Activated CD8-positive, alpha-beta memory T cell treated with anti-CD3 and anti-CD28 coated beads, Interleukin-2, amount 50 U/mL, for 4 hours (primary cell): ENCODE measurements around the gene TEAD1.

ENCODE experiments used
- DNase-seq: peaks from one replicate; pipeline ENCODE4 v3.0.0-alpha.2; 2020

TEAD1 gene

DNA sequence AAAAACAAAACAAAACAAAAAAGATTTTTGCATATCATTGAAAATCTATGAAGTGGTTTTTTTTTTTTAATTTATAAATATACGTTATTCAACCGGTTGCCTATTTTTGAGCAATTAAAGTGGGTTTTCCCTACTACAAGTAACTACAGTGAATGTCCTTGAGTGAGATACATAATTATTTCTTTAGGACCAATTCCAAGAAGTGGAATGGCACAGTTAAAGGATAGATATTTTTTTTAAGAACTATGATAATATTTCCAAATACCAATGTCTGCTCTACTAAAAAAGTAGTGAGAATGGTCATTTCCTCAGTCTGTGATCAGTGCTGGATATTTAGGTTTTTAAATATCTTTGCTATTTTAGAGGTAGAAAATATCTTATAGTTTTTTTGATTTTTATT is 118.8 kb downstream of the TEAD1 start:
- no peak for DNase-seq

DNA sequence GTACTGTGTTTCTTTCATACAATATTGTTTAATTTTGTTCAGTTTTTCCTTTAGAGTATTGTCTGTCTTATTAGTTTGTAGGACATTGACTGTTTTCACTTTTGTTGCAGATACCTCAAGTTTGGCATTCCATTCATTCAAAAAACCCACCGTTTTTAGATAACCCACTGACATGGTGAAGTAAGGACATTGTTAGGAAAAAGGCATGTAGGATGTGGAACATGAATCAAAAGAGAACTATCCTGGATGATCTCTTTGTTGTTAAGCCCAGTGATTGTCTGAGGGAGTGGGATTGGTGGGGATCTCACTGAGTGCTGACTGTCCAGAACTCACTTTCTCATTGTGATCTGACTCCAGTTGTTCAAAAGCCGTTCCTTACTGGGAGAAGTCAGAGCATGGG is 119.3 kb downstream of the TEAD1 start:
- no peak for DNase-seq

DNA sequence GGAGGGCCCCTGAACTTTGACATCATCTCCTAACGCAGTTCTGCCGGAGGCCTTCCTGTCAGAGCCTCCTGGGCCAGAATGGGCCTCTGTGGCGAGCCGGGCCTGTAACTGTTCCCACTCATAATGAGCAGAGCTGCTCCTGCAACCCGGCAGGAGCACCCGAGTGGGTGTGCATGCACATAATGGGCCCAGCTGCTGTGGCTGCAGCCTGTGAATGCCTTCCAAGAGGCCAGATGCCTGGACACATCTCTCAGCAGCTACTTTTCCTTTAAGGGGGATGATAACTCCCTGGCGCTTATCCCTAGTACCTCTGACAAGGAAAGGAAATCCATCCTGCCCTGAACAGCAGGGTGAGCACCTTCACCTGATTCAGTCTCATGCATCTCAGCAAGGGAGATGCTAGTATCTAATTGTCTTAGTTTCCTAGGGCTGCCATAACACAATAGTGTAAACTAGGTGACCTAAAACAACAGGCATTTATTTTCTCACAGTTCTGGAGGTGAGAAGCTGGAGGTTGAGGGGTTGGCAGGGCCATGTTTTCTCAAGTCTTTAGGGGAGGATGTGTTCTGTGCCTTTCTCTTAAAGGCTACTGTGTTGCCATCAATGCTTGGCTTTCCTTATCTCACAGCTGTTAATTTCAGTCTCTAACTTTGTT is 120.5 kb downstream of the TEAD1 start:
- DNase-seq, result no peak

DNA sequence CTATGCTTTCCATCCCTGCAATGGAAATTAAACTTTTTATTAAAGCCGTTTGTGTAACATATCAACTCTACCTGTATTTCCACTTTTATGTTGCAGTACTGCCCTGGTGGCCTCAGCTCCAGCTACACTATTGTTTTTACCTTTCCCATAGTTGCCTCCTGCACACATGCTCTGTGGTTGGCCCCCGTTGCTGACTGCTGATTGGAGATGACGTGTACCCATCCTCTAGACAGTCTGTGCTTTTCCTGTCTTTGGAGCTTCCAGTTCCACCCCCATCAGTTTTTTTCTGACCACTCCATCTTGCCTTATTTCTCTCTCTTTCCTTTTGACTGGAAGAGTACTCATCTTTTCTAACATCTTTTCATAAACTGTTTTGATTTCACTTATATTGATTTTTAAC is 123.8 kb downstream of the TEAD1 start:
- DNase-seq, result no peak

DNA sequence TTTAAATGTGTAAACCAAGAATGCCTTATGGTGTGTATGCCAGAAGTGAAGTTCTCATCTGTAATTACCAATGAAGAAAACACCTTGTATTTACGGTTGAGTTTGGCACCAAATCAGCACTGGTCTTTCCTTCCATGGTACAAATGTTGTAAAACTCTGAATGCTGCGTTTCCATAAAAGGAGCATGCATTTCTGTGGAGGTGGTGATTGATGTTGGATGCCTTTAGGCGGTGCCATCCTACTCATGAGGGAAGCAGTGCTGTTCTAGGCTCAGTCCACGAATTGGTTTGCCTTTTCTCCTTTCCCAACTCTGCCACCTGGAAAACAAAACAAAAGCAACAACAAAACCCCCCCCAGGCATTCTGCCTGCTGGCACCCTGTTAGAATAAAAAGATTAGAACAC is 124.4 kb downstream of the TEAD1 start:
- DNase-seq, result no peak

DNA sequence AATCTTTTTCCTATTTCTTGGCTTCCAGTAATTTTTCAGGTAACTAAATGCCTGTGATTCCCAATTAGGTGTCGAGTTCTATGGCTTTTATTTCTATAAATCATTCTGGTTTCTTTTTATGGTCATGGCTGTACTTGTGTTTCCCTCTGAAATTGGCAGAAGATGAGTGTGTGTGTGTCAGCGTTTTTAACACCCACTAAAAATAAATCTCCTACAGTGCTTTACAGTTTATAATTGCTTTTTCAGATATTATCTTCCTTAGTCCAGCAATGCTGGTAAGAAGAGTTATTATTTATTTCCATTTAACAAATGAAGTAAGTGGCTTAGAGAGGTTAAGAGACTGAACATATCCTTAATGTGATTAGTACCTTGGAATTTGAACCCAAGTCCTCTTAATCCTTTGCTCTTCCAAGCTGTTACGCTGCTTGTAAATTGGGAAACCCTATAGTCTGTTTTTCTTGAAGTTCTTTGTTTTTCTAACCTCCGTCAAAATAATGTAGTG is 125.2 kb downstream of the TEAD1 start:
- no peak for DNase-seq

DNA sequence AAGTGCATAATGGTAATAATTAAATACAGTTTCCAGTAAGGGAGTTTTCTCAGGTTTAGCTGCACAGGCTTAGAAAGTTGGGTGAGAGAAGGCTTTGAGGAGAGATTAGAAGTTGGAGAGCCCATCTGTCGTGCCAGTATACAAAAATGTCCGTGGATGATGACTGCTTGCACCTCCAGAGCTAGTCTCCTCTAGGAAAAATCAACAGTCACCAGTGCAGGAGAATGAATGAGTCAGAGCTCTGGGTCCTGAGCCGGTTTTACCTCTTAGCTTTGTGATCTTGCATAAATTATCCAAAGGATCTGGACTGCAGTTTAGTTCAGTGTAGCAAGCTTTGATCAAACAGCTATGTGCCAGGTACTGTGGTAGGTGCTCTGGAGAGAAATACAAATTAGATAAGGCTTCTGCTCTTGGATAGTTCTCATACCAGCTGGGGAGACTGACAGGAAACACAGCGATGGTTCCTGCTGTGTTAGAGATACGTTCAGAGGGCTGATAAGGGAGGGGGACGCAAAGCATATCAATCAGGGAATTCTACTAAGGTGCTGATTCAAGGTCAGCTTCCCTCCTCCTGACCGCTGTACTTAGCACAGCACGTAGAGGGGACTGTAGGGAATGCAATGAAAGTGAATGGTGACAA is 125.9 kb downstream of the TEAD1 start:
- no peak for DNase-seq

DNA sequence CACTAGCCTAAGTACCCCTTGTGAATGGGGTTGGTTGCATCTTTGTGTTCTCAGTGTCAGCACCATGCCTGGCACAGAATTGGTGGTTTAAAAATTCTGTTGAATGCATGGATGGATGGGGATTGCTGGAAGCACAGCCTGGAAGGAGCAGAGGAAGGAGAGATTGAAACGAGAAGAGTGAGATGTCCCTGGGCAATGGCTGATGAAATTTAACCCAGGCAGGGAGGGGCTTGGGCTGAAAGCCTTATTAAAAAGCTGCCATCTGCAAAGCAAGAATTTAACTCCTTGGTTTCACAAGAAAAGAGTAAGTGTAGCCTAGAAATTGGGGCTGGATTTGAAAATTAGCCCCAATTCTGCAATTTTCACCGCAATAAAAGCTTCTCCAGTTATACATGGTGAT is 126.7 kb downstream of the TEAD1 start:
- no peak for DNase-seq

DNA sequence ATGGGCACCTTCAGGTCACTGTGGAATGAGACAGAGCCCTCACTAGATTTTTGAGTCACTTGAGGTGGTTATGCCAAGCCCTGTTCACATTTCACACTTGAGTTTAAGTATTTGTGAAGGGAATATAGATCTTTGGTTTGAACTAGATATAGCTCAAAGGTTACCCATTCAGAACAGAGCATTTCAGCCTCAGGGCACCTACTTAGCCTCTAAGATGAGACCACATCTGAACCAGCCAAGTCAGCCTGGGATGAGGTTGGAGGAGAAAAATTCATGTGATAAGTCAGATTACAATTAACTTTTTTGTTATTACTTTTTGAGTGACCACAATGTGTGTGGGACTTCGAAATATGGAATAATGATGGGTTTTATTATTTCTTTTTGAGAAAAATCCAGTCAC is 127.8 kb downstream of the TEAD1 start:
- DNase-seq, result no peak

DNA sequence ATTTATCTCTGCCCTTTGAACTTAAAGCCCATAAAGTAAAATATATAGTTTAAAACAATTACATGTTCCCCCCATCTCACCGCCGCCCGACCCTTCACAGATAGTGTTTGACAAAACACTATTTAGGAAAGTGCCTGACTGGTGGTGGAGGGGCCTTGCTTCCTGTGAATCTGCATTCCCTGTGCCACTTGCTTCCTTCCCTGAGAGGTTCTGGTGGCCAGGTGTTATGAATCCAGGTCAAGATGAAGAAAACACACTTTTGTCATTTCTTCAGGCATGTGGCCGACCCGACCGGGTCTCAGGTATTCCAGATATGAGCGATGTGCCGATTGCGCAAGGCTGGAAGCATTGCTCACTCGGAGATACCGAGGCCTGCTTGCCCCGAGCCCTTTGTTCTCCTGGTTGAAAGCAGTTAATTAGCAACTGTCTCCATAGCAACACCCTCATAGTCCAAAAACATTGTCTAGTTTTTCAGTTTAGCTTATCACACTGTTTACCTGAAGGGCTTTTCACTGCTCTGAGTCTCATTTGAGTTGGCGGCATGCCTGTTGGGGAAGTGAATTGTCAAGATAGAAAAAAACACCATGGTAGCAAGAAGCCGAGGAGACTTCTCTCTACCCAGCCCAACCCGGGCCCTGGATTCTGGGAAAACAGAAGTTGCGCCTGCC is 128.3 kb downstream of the TEAD1 start:
- DNase-seq, result no peak

DNA sequence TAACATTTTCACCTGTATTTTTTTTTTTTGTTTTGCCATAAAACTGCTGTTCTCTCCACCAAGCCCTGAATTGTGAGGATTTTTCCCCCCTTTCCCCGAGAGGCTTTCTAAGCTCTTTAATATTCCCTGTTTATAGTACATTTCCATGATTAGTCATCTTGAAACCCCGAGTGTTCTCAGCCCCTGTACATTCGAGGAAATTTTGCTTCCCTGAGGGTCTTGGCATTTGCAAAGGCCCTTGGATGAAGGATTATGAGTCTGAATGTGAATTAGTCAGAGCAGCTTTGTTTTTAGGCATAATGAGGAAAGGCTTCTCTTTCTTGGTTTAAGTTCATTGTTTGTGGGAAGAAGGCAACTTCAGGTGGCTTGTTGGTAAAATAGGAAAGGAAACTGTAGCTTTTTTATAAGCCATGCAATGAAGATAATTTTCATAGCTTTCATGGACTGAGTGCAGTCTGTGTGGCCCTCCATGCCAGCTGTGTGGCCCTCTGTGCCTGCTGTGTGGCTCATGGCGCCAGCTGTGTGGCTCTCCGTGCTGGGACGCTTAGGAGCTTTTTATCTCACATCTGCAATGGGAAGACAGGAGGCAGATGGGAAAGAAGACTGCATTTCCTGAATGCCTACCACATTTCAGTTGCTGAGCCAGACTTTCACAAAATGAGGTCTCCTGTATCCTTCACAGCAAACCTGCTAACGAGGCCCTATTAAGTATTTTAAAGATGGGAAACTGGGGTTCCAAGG is 129.0 kb downstream of the TEAD1 start:
- DNase-seq, result no peak

DNA sequence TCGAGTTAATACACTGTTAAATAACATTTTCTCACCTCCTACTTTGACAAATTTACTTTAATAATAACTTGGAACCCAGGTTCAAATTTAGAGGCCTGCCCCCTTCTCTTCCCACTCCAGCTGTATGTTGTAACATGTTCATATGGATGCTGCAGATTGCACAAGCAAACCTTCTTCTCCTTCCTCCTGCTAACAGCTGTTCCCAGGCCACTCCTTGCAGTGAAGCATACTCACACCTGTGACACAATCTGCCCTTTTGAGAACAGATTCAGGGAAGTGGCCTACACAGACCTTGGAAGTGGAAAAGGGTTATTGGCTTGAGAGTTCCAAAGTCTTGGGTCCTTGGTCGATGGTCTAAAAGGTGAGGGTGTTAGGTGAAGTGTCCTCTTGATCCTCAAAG is 131.9 kb downstream of the TEAD1 start:
- no peak for DNase-seq

DNA sequence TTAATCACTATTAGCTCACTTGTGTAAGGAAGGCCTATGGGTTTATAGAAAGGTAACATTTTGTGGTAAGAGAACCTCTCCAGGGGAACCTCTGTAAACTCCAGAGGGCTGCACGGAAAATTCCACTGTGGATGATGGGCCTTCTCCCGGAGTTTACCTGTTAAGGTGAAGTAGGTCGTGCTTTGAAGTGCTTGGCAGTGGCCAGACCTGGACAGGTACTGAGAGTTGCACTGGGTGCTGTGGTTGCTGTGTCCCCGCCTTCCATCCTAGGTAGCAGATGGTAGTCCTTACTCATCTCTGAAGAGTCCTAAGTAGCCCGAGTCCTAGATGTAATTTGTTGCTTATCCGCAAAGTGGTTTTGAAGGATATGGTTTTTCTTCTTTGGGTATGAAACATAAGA is 133.4 kb downstream of the TEAD1 start:
- DNase-seq, result no peak

DNA sequence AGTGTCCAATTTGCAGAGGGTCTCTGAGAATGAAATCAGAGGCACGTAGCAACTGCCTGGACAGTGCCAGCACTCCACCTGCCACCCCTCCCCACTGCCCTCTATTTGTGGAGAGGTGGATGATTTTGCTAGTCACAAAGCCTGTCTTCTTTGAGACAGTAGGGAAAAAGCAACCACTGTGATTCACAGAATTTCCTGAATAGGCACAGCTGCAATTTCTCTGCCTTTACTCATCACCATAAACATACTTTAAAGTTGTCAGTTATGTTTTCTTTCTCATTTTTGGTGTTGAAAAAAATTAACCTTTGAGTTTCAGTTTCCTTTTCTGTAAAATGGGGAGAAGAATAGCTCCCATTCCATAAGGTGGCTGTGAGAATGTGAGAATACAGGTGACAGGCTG is 134.3 kb downstream of the TEAD1 start:
- DNase-seq, result no peak

DNA sequence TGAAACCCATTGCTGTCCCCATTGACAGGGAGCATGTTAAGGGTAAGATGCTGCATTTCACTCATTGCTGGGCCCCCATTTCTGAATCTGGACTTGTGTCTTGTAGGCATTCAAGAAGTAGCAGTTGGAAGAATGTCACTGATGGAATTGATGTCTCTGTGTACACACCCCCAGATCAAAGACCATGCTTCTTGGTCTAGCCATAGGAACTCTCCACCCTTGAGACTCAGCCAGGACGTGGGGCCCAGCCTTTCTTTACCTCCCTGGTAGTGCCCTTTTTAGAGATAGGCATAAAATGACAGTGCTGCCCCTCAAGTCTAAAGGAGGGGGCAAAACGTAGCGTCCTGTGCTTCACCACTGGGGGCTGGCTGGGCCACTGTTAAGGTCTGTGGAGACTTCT is 135.1 kb downstream of the TEAD1 start:
- DNase-seq, result no peak

DNA sequence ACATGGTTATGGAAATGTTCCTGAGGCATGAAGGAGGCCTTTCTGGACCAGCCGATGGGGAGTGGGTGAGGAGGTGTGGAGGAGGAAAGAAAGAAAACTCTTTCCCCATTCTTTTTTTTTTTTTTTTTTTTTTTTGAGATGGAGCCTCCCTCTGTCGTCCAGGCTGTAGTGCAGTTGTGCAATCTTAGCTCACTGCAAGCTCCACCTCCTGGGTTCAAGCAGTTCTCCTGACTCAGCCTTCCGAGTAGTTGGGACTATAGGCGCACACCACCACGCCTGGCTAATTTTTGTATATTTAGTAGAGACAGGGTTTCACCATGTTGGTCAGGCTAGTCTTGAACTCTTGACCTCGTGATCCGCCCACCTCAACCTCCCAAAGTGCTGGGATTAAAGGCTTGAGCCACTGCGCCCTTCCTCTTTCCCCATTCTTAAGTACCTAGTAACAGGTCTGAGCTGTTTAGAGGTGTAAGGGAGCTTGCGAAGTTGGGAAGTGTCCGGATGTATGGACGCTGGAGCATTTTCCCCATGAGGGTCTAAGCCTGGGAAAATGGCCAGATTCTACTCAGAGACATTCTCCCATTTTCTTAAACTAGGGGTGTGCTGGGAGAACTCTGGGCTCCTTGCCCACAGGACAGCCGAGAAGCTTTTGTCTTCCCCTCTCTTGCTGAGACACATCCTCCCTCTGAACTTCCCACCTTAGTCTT is 135.8 kb downstream of the TEAD1 start:
- DNase-seq, result no peak

DNA sequence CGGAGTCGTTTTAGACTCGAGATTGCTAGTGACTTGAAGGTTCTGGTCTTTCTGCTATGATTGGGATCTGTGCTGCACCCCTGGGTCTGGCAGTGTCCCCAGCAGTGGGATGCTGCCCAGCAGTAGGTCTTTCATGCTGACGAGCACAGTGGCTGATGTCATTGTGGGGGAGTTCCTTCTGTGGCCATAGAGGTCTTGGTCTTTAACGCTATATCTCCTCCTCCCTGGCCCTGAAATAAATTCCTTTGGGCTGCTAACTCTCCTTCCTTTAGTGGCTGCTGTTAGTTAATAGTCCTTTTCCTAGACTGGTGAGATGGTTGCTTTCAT is 136.3 kb downstream of the TEAD1 start:
- no peak for DNase-seq

DNA sequence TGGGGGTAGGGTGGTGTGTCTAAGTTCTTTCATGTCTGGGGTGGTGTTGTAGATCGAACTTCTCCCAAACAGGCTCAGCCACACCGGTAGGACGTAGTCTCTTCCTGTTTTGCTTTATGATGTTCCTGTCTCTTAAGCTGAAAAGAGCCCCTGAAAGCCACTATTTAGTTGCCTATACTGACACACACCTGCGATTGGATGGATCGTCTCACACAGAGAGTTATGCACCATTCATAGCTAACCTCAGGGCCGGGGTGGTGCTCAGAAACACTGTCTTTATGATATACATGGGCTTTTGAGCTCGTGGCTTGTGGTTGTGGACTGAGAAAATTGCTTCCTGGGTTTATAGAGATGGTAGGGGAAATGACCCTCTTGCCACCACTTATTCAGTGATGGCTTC is 137.6 kb downstream of the TEAD1 start:
- no peak for DNase-seq

DNA sequence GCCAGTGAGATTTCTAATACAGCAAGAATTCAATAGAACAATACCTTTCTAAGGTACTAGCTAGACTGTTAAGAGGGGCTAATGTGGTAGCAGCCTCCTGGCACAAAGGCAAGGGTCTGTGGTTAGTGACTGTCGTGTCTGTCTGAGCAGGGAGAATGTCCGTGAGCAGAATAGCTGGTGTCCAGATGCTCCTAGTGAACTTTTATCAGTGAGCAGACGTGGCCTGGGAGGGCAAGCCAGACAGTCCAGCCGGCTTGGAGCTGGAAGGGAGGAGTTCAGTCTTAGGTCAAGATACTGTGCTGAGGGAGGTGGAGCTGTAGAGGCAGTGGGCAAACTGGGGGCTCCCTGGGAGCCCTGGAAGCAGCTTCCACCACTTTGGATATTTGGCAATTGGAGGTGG is 138.6 kb downstream of the TEAD1 start:
- DNase-seq, result no peak

DNA sequence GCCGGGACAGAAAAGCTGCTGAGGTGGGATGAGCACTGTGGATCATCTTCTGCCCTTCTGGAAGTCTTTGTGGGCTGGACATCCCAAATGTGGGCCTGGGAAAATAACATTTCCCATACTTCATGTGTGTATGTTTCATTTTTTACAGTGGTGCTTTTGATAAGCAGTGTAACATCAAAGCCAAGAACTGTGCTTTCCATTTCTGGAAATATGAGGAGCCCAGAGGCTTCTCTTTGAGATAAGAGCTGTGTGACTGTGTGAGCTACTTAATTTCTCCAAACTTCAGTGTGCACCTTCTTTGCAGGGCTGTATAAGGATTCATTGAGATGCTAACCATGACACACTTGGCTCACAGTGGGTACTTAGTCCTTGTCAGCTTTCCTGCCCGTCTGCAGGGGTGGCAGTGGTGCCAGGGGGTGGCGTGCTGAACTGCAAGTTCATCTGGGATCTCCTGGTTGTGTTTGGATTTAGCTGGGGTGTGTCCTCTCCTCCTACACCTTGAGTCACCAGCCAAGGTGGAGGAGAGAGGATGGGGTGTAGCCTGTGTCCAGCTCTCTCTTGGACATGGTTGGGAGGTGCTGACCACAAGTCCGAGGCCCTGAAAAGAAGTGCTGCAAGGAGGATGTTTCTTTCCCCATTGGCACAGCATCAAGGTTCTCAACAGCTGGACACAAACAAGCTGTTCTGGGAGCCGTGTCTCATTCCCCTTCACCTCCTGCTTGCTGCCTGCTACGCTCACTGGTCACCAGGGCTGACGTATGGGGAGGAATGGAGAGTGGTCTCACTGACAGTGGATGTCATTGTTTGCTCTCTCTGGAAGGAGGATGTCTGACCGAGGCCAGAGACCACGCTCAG is 139.4 kb downstream of the TEAD1 start:
- DNase-seq, result no peak

DNA sequence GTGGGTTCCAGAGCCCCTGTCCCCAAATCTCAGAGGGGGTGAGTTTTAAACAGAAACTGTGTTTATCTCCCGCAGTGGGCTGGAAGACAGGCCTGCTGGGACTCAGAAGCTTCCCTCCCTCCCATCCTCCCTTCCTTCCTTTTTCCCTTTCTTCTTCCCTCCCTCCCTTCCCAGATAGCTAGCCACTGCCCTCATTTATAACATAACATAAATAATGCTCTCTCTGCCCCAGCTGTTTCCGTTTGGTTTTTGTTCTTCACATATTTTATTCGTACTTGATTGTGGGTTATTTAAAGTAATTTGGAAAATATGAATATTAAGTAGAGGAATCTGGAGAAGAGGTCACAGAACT is 140.9 kb downstream of the TEAD1 start:
- no peak for DNase-seq

DNA sequence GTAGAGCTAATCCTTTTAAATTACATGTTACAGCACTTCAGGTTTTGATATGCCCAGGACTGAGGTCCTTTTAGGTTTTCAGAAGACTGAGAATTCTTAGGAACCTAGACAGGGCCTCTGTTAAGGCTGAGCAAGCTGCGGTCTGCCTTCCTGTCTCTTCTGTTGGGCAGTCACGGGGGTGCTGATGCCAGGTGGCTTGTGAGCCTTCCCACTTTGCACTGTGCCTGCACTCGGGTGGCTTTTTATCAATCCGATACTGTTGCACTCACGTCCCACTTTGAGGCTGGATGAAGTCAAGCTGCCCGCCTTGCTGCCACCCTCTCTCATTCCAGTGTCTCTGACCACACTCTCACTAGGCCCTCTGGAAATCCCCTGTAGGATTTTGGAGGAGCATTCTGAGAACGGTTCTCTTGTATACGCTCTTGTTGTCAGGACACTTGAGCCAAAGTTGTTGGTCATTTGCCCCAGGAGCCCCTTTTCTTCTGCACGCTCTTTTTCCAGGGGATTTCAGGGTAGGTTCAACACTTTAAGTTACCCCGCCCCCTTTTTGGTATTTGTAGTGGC is 141.8 kb downstream of the TEAD1 start:
- DNase-seq, result no peak
